Ureter (tissue), 1 donor: Measurements from ENCODE around the gene HSPE1. TPM values are rescaled to one million over a fixed set of nuclear protein-coding genes. Genes with fewer than 3 reads are reported as not detected.

Experiments
- total RNA-seq: library from RNA; stranded (reverse); gene quantifications from one replicate; pipeline ENCODE4 v1.2.4, GENCODE V29; 2023
- donor health status: DM: yes; HTN: yes; CAD: no.

Gene HSPE1
- total RNA-seq, 1 donor from 2014 or later, result 101 TPM

Other genes with a start within 250 kb of the HSPE1 start
- 36.1 TPM for gene ANKRD44, start 189.6 kb upstream of the HSPE1 start, total RNA-seq
- 313 TPM for gene SF3B1, start 65.4 kb upstream of the HSPE1 start, total RNA-seq
- gene COQ10B, start 46.8 kb upstream of the HSPE1 start, total RNA-seq, result 23.0 TPM
- 201 TPM for gene HSPD1, start 539 bp upstream of the HSPE1 start, total RNA-seq
- 22.8 TPM for gene MOB4, start 15.7 kb downstream of the HSPE1 start, total RNA-seq
- 7.0 TPM for gene RFTN2, start 175.2 kb downstream of the HSPE1 start, total RNA-seq
- 10.5 TPM for gene MARS2, start 205.0 kb downstream of the HSPE1 start, total RNA-seq